K562 (cell line): ENCODE data around the gene MARCKSL1. TPM values are rescaled to one million over a fixed set of nuclear protein-coding genes. Genes with fewer than 3 reads are reported as not detected.

ENCODE experiments used
- GABPA ChIP-seq: fragments of 200-800 bp; sonication (Bioruptor generic); conservative IDR thresholded peaks from 2 replicates; pipeline ENCODE4 v1.6.1; 2016; ENCODE audit warnings: low read depth, missing genetic modification characterization, missing compliant biosample characterization
- GATAD2B ChIP-seq: fragments of 450-650 bp; IDR thresholded peaks from 2 replicates; pipeline ENCODE4 v1.6.1; 2017; ENCODE audit warnings: mild to moderate bottlenecking, borderline replicate concordance
- HNRNPUL1 ChIP-seq: fragments of 200-400 bp; formaldehyde crosslinking; IDR thresholded peaks from 2 replicates; pipeline ENCODE4 v1.6.1; 2017; ENCODE audit warnings: low read length
- KAT8 ChIP-seq: fragments of 450-650 bp; IDR thresholded peaks from 2 replicates; pipeline ENCODE4 v1.6.1; 2016; ENCODE audit warnings: low read depth, mild to moderate bottlenecking
- KLF16 ChIP-seq: IDR thresholded peaks from 2 replicates; pipeline ENCODE4 v1.6.1; 2016; ENCODE audit warnings: antibody characterized with exemption
- STAT5A ChIP-seq: IDR thresholded peaks from 2 replicates; pipeline ENCODE4 v1.6.1; 2012; ENCODE audit warnings: low read length, inconsistent platforms, borderline replicate concordance
- TAL1 ChIP-seq: fragments of 450-650 bp; IDR thresholded peaks from 2 replicates; pipeline ENCODE4 v1.6.1; 2016; ENCODE audit warnings: mild to moderate bottlenecking
- ZNF197 ChIP-seq: fragments of 200-800 bp; sonication (Bioruptor generic); IDR thresholded peaks from 2 replicates; pipeline ENCODE4 v1.6.1; 2016; ENCODE audit warnings: low read depth, missing genetic modification characterization, missing compliant biosample characterization
- ZNF707 ChIP-seq: fragments of 250-450 bp; sonication (Bioruptor Pico); conservative IDR thresholded peaks from 2 replicates; pipeline ENCODE4 v1.8.0; 2022; ENCODE audit warnings: inconsistent platforms, mild to moderate bottlenecking, moderate library complexity
- ZNF785 ChIP-seq: fragments of 250-450 bp; sonication (Bioruptor Pico); IDR thresholded peaks from 2 replicates; pipeline ENCODE4 v1.4.0; 2020; ENCODE audit warnings: mild to moderate bottlenecking
- polyA plus RNA-seq, 8 experiments: library from polyadenylated mRNA; depleted of rRNA in 4 of 8; stranded (reverse) in 5 of 8; unstranded in 3 of 8; fragments of >200 nt; fragmentation: Nextera tagmentation in 2 of 8; fragmentation: Illumina TruSeq in 1 of 8; extraction: Ambion mirVana in 2 of 8; extraction: Trizol in 1 of 8; gene quantifications; 2 replicates each; pipeline versions ENCODE4 v1.2.1 to v1.2.3, GENCODE V29; 2011 to 2014; ENCODE audit warnings: inconsistent platforms in 1 of 8, missing spikeins in 1 of 8
- total RNA-seq, 7 experiments: library from RNA; depleted of rRNA in 6 of 7; stranded (reverse); fragments of >200 nt in 6 of 7; fragmentation: Illumina TruSeq in 2 of 7; extraction: Trizol in 2 of 7; gene quantifications; 2 replicates each; pipeline versions ENCODE4 v1.2.1 to v1.2.3, GENCODE V29; 2011 to 2021; ENCODE audit warnings: low replicate concordance in 1 of 7
- TF ChIP-seq, protein P1 (sequence below), 2 experiments: fragments of 450-650 bp in 1 of 2; sonication (generic) in 1 of 2; formaldehyde crosslinking in 1 of 2; IDR thresholded peaks; 2 replicates each; pipeline versions ENCODE4 v1.7.1 to v1.9.0; 2016 to 2022; ENCODE audit warnings: inconsistent platforms in 1 of 2, mild to moderate bottlenecking in 1 of 2, missing genetic modification reagents in 1 of 2
- TF ChIP-seq, protein P2 (sequence below): fragments of 250-450 bp; sonication (Bioruptor Pico); IDR thresholded peaks from 2 replicates; pipeline ENCODE4 v1.5.0; 2022; ENCODE audit warnings: mild to moderate bottlenecking
- TF ChIP-seq, protein P3 (sequence below): sonication (generic); formaldehyde crosslinking; IDR thresholded peaks from 2 replicates; pipeline ENCODE4 v1.8.0; 2022; ENCODE audit warnings: missing genetic modification reagents, mild to moderate bottlenecking, moderate library complexity, borderline replicate concordance
- TF ChIP-seq, protein P4 (sequence below): fragments of 450-650 bp; IDR thresholded peaks from 2 replicates; pipeline ENCODE4 v1.6.1; 2014; ENCODE audit warnings: low read depth, mild to moderate bottlenecking, moderate library complexity, borderline replicate concordance

Gene MARCKSL1
- total and polyA plus RNA-seq, 9 of the 15 experiments (the other 6 are each of a cell fraction or from before 2014, with no cell fraction given), result 14.7 to 325 (median 155) TPM

DNA sequence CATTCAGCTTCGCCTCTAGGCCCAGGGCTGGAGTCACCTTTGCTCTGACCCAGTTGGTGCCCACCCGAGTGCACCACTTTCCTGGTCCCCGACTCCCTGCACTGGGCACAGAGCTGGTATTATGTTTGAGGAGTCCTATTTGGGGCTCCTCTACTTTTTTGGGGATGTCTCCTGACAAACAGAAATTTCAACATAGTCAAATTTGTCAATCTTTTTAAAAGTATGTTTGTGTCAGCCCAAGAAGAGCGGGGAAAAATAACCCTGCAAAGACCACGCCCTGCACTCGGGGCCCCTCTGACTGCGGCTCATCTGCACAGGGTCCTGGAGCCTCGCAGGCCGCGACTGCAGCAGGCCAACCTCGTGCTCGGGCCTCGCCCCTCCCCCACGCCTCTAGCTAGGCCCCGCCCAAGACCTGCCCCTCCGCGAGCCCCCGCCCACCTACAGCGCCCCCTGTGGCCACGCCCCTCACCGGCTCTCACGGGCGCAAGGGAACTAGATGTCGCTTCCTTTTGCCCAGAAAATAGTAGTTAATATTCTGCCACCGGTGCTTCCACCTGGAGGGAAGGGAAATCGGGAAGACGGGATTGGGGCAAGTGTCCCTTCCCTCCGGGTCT is 14.9 kb upstream of the MARCKSL1 start (continued):
- TF ChIP-seq, protein P1, sequence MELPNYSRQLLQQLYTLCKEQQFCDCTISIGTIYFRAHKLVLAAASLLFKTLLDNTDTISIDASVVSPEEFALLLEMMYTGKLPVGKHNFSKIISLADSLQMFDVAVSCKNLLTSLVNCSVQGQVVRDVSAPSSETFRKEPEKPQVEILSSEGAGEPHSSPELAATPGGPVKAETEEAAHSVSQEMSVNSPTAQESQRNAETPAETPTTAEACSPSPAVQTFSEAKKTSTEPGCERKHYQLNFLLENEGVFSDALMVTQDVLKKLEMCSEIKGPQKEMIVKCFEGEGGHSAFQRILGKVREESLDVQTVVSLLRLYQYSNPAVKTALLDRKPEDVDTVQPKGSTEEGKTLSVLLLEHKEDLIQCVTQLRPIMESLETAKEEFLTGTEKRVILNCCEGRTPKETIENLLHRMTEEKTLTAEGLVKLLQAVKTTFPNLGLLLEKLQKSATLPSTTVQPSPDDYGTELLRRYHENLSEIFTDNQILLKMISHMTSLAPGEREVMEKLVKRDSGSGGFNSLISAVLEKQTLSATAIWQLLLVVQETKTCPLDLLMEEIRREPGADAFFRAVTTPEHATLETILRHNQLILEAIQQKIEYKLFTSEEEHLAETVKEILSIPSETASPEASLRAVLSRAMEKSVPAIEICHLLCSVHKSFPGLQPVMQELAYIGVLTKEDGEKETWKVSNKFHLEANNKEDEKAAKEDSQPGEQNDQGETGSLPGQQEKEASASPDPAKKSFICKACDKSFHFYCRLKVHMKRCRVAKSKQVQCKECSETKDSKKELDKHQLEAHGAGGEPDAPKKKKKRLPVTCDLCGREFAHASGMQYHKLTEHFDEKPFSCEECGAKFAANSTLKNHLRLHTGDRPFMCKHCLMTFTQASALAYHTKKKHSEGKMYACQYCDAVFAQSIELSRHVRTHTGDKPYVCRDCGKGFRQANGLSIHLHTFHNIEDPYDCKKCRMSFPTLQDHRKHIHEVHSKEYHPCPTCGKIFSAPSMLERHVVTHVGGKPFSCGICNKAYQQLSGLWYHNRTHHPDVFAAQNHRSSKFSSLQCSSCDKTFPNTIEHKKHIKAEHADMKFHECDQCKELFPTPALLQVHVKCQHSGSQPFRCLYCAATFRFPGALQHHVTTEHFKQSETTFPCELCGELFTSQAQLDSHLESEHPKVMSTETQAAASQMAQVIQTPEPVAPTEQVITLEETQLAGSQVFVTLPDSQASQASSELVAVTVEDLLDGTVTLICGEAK (IDR thresholded peaks at IDR 0.05), result peak; percentile 67; the same call in 1 of the 2 replicates
- TF ChIP-seq, protein P1 (CRISPR knock-in tag; IDR thresholded peaks at IDR 0.05), result no peak; the same call in 1 of the 2 replicates
- peak; percentile 81; the same call in 1 of the 2 replicates for TF ChIP-seq ZNF197 (CRISPR knock-in tag)
- TF ChIP-seq, protein P2, sequence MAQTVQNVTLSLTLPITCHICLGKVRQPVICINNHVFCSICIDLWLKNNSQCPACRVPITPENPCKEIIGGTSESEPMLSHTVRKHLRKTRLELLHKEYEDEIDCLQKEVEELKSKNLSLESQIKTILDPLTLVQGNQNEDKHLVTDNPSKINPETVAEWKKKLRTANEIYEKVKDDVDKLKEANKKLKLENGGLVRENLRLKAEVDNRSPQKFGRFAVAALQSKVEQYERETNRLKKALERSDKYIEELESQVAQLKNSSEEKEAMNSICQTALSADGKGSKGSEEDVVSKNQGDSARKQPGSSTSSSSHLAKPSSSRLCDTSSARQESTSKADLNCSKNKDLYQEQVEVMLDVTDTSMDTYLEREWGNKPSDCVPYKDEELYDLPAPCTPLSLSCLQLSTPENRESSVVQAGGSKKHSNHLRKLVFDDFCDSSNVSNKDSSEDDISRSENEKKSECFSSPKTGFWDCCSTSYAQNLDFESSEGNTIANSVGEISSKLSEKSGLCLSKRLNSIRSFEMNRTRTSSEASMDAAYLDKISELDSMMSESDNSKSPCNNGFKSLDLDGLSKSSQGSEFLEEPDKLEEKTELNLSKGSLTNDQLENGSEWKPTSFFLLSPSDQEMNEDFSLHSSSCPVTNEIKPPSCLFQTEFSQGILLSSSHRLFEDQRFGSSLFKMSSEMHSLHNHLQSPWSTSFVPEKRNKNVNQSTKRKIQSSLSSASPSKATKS (CRISPR knock-in tag), result no peak
- no peak for TF ChIP-seq HNRNPUL1
- TF ChIP-seq KLF16, result peak; percentile 22; the same call in 1 of the 2 replicates
- no peak for TF ChIP-seq TAL1
- TF ChIP-seq GATAD2B, result no peak
- no peak for TF ChIP-seq STAT5A
- peak; percentile 86 for TF ChIP-seq GABPA
- TF ChIP-seq ZNF707, result peak; percentile 57; the same call in 1 of the 2 replicates
- TF ChIP-seq, protein P3, sequence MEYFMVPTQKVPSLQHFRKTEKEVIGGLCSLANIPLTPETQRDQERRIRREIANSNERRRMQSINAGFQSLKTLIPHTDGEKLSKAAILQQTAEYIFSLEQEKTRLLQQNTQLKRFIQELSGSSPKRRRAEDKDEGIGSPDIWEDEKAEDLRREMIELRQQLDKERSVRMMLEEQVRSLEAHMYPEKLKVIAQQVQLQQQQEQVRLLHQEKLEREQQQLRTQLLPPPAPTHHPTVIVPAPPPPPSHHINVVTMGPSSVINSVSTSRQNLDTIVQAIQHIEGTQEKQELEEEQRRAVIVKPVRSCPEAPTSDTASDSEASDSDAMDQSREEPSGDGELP (CRISPR knock-in tag), result no peak
- TF ChIP-seq, protein P4, sequence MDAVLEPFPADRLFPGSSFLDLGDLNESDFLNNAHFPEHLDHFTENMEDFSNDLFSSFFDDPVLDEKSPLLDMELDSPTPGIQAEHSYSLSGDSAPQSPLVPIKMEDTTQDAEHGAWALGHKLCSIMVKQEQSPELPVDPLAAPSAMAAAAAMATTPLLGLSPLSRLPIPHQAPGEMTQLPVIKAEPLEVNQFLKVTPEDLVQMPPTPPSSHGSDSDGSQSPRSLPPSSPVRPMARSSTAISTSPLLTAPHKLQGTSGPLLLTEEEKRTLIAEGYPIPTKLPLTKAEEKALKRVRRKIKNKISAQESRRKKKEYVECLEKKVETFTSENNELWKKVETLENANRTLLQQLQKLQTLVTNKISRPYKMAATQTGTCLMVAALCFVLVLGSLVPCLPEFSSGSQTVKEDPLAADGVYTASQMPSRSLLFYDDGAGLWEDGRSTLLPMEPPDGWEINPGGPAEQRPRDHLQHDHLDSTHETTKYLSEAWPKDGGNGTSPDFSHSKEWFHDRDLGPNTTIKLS, result peak; percentile 53; the same call in 1 of the 2 replicates
- TF ChIP-seq ZNF785 (CRISPR knock-in tag), result no peak
- no peak for TF ChIP-seq KAT8
